Measurements from ENCODE around the gene GPR183.

GRCh38 chr13:99263126-99263785 is 43.9 kb downstream of the GPR183 start:
- TF ChIP-seq CTCF (conservative IDR thresholded peaks at IDR 0.05; ENCODE audit: low read length) (no peak), EZH2phosphoT487 (IDR thresholded peaks at IDR 0.05; ENCODE audit: borderline replicate concordance) (no peak)

All from Loucy (cell line).